Neuronal stem cell (in vitro differentiated cells): ENCODE measurements around the gene GAD1. TPM values are rescaled to one million over a fixed set of nuclear protein-coding genes. Genes with fewer than 3 reads are reported as not detected.

ENCODE experiments used
- small RNA-seq: library from polyadenylated mRNA; stranded (forward); fragments of <200 nt; extraction: miRNeasy Mini kit (QIAGEN cat#:217004); gene quantifications from one replicate; pipeline ENCODE3, GENCODE V24; 2013; ENCODE audit not compliant: insufficient read depth

Gene GAD1

Small RNA genes lying within 50 kb of the gene (small RNA-seq; reads per million reads assigned to genes)
- not detected for gene RF00019
